GM18870 (cell line): ENCODE results near the gene PTPRG.

ENCODE experiments used
- ATAC-seq: cut with Tn5 transposase; IDR thresholded peaks from one replicate; pipeline ENCODE4 v1.9.1; 2021; ENCODE audit warnings: moderate library complexity; ENCODE audit not compliant: unreplicated experiment

The PTPRG gene

DNA sequence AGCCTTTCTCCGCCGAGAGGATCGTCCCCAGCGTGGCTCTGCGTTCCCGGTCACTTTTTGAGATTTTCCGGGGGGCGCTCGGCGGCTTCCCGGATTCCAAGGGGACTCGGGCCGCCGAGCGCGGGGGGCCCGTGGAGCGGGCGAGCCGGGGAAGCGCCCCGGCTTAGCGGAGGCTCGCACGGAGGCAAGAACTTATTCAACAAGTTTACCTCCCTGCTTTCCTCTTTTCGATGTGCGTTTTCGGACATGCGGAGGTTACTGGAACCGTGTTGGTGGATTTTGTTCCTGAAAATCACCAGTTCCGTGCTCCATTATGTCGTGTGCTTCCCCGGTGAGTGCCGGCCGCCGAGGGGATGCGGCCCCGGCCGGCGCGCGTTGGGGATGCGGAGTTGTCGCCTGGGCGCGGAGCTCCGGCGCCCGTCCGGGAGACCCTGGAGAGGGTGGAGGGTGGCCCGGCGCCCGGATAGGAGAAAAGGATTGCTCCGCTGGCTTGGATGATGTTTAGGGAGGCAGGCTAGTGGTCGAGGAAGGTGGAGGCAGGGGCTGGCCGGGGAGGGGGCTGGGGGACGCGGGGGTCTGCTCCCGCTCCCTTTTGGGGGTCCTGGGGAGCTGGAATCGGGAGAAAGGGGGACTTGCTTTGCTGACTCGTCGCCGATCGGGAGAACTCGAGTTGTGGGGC, 810 bp downstream of the PTPRG start:
- ATAC-seq = no peak

DNA sequence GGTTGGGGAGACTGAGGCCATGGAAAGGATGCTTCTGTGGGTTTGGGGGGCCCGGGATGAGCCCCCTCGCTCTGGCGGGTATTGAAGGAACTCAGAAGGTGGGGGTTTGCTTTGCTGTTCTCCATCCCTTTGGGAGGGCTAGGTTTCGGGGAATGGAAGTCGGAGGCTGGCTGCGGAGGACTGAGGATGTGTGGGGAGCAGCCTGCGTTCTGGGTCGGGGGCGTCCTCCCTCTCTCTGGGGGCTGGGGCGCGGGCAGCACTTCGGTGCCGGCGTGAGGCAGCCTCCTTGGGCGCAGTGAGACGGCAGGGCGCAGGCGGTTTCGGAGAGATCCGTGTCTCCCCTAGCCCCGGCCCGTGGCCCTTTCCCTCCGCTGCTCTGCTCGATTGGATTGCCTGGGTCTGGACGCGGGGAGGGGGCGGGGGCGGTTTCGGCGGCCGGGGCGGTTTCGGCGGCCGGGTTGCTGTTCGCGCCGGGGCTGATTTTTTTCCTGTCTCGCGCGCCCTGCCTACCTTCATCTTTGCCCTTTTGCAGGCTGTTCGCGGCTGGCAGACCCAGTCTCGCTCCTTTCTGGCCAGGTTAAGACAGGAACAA, 1.4 kb downstream of the PTPRG start:
- no peak for ATAC-seq

DNA sequence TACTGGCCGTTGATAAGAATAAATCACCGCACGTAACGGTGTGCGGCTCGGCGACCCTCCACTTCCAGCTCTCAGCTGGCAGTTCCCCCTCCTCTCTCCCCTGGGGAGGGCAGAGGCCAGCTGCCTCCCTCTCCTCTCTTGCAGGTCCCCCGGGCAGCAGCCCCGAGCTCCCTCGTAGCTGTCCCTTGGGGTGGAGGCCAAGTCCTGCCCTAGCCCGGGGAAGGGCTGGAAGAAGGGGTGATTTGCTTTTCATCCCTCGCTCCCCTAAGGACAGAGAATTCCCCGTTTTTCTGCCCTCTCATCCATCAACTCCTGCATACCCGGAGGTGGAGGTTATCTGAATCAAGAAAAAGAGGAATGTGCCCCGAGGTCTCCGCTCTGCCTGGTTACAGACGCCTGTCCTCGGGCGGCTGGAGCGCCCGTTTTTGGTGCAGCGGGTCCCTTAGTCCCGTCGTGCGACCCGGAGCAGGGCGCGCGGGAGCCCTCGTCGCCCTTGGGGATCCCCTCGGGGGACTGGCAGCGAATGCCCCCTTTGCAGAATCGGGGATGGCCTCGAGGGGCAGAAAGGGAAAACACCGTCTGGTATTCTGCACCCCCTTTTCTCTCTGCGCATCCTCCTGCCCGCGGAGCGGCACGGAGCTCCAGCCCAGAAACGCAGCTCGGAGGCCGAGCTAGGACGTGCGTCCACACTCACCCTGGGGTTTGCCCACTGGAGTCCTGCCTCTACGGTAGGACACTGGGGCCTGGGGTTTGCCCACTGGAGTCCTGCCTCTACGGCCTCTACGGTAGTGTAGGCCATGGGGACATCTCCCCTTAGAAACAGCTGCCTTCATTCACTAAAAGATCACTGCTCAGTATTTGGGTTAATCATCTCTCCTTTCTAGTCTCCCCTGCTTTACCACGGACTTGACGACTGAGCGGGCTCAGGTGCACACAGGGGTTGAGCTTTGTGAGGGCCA, 2.2 kb downstream of the PTPRG start:
- ATAC-seq = no peak

DNA sequence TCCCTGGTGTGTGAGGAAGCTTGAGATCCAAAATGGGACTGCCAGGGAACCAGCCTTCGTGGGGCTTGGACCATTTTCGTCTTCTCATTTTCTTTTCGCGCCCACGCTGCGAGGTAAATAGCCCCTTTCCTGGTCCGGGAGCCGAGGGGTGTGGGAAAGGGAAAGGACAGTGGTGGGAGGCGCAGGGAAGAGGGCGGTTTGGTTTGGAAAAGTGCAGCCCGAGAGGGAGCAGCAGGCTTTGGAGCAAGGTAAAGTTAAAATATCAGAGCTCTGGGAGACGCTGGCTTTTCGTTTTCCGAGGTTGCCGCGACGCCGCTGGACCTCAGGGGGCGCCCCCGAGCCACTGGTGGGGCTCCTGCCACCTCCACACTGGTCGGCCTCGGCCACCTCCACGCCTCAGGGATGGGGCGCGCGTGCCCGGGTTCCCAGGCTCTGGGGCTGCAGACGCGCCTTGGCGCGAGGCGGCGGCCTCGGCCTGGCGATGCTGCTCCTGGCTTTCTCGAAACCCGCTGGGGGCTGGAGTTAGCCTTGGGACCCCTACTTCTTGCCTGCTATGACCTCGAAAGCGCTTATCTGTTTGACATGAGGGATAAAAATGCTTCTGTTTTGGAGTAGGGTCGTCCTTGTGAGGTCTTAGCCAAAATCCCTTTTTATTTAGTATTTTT, 3.2 kb downstream of the PTPRG start:
- no peak for ATAC-seq

DNA sequence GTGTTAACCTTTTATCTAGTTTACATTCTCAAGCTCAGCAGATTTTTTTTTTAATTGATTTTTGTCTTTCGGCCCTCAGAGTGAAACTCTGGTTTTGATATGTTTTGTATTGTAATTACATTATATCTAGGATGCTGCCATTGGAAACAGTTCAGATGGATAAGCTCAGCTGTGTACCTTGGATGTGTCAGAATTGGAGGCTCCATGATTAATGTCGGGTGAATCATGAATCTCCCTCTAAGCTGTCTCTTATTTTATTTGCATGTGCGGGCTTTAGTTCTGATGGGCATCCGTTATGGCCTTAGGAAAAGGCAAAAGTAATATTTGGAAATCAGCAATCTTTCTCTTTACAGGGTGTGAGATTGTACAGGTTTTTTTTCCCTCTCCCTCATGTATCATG, 4.2 kb downstream of the PTPRG start:
- ATAC-seq = no peak

DNA sequence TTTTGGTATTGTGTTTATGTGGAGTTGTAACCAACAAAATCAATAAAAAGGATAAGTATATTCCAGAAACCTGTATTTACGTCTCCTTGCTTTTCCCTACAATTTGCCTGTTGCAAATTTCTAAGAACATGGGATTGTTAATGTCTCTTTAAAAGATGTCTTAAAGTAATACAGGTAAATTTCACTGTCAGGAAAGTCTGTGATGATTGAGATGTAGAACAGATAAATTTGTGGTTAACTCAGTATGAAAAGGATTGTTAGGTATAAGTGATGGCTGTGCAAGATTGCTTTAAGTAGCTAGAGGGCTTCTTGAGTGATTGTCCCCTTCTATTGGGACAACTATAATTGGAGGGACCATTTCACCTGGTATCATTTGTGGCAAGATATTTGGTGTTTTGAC, 6.8 kb downstream of the PTPRG start:
- ATAC-seq = no peak

DNA sequence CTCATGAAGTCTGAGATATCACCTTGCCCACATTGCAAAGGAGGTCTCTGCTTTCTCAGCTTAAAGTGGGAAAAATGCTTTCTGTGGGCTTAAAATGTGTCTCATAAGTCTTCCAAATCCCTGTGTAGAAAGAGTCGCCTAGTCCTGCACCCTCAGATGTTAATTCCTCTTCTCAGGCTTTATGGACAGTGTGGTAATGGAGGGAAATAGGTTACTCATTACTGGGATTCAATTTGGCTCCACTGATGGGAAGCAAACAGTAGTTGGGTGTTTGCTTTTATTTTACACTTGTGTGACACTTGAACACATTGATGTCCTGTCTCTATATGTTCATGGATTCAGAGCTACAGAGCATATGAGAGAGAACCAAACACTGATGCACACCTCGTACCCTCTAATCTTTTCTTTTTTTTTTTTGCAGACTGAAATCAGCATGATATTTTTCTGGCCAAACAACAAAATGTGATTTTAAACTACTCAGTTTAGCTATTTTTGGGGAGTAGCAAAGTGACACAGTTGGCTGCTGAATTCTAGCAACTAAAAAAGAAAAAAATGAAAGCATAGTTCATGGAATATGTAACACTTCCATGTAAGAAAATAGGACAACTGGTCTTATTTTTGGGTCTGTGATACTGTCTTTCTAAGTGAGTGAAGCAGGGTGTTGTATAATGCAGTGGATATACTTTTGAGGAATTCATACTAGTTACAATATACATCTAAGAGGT, 8.6 kb downstream of the PTPRG start:
- ATAC-seq = no peak

DNA sequence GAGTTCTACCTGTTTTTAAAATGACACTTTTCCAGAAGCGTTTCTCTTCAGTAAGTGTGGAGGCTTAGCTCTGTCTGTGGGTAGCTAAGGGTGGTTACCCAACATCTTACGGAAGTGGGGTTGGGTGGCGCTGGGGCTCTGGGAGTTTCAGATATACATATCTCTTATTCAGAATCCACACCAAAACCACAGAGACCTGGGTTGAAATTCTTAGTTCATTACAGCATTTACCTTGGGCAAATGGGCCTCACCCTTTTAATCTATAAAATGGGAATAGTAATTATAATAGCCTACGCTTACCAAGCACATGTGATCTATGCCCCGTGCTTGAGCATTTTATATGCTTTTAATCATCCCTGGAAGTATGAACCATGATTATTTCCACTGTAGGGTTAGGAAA, 9.4 kb downstream of the PTPRG start:
- ATAC-seq = no peak

DNA sequence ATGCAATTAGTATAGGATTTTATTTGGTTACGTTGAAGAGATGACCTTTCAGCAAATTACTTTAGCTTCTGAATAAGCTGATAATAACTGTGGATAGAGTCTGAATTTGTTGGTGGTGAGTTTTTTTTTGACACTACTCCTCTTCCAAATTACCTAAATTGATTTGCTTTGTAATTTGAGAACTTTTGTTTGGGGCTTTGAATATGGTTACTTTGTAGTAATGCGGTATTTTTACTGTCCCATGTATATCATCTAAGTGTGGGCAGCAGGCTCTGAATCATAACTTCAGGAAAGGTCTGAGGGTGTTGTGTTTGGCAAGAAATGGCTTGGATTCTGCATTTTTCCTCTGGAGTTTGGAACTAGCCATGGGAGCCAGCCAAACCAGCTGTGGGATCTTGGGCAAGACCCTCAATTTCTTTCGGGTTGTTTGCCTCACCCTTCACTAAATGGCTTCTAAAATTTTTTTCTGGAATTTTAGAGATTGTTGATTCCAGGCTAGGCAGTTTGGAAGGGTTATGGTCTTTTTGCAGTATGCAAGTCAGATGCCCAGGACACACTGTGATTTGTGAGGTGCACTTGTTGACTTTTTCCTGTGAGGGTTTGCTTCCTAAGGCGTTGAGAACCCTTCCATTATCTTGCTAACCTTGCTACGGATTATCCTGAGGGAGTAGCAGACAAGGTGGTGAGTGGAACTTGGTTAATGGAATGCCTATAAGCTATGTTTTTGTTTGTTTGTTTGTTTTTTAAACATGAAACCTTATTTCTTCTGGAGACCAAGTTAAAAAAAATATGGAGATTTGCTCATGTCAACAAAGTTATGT, 10.4 kb downstream of the PTPRG start:
- ATAC-seq = no peak

DNA sequence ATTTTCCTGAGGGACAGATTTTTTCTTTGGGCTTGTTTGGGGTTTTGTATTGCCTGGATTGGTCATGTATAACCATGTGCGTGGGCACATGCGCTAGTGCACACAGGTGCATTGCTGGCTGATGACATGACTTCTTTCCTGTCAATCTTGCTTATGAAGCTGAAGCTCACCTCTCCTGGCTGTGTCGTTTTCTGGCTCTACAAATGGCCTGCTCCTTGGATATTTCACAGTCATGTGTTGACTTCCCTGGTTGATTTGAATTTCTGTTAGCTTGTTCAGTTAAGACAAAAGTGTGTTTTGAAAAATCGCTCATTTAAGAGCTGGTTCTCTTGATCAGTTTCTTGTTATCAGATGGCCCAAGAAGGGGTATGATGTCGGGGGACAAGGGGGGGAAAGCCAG, 11.5 kb downstream of the PTPRG start:
- ATAC-seq = no peak

DNA sequence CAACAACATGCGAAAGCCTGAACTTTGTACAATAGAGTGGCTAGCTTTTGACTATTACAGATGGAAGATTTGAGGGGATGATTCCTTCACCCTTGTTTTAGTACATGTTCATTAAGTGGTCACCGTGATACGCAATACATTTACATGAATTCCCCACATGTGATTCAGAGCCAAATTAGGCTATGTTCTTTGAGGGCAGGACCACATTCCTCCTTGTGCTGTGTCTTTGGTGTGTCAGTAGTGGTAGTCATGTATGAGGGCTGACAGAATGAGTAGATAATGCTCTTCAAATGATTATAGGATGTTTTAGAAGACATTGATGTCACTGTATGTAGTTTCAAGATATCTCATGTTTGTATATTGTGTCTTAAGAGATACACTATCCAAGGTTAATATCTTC, 12.1 kb downstream of the PTPRG start:
- ATAC-seq = no peak

DNA sequence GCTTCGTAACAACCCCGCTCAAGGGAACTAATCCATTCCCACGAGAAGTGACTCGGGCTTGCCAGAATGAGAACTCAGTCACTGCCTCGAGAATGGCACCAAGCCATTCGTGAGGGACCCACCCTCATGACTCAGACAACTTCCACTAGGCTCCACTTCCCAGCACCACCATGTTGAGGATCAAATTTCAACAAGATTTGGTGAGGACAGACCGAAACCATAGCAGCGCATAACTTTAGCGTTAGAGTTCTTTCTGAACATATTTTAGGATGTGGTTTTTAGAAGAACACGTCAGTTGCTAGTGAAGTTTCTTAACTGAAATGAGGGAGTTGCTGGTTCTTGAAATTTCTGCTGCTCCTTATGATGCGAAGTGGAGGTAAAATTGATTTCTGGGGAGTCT, 13.5 kb downstream of the PTPRG start:
- no peak for ATAC-seq

DNA sequence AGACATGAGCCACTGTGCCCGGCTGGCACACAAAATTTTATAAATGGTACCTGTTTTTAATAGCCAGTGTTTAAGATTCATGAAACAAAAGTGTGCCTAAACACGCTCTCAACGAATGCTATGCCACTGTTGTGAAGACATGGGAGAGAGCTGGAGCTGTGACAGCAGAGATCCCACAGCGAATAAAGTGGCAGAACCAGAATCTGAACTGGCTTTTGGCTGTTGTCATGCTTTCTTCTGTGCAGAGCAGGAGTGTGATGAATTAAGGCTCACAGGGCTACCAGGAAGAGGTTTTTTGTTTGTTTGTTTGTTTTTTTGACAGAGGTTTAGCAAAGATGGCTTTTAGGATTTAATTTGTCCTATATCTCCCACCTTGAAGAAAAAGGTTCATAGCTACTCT, 14.5 kb downstream of the PTPRG start:
- no peak for ATAC-seq

DNA sequence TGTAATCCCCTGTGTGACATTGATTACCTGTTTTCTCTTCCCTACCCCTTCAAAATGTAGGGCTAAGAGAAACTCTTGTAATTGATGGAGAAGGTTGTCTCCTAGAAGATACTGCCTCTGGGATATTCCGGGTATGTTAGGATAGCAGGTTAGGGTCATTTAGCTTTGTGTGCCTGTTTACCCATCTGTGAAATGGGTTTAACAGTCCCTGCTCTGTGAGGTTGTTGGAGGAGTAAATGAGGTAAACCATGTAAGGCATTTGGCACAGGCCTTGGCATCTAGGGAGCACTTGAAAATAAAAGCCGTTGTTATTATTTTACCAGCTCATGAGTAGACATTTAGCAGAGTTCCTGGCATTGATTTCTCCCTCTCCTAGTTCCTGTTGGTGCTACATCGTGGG, 16.4 kb downstream of the PTPRG start:
- ATAC-seq = no peak

DNA sequence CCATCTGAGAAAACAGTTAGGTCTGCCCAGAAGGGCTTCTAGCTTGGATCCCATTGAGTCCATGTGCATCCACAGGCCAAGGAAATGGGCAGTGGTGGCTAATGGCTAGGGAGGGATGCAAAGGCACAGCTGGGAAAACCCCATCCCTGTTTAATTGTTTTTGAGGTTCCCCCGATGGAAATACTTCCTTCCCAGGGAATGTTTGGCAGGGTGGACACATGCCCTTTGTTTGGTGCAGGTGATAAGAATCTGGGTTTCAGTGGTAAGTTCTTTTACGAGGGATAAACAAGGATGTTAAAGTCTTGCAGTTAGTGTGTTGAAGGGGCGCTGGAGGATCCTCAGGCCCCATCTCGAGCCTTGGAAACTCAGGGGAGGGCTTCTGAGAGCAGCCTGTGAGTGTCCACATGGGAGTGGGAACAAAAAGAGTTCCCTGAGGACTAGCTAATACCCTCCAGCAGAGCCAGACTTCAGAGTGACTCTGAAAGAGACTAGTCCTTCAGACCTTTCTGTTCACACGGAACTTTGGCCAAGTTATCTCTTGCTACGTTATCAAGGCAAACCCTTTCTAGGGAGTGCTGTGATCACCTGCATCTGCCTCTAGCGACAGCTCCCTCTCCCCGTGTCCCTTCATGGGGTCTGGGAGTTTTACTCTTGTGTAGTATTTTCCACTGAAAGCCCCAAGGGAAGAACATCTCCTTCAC, 17.4 kb downstream of the PTPRG start:
- ATAC-seq = no peak

DNA sequence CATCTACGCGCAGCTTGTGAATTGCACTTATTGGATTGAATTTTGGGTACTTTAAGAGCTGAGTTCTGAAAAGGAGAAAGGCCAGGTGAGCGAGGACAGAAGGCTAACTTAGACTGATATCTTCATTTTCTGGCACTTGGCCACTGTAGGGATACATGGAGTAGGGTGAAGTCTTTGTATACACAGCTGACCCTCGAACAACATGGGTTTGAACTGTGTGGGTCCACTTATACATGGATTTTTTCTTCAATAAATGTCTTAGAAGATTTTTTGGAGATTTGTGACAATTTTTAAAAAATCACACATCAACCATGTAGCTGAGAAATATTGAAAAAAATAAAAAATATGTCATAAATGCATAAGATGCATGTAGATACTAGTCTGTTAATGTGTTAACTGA, 18.3 kb downstream of the PTPRG start:
- no peak for ATAC-seq

DNA sequence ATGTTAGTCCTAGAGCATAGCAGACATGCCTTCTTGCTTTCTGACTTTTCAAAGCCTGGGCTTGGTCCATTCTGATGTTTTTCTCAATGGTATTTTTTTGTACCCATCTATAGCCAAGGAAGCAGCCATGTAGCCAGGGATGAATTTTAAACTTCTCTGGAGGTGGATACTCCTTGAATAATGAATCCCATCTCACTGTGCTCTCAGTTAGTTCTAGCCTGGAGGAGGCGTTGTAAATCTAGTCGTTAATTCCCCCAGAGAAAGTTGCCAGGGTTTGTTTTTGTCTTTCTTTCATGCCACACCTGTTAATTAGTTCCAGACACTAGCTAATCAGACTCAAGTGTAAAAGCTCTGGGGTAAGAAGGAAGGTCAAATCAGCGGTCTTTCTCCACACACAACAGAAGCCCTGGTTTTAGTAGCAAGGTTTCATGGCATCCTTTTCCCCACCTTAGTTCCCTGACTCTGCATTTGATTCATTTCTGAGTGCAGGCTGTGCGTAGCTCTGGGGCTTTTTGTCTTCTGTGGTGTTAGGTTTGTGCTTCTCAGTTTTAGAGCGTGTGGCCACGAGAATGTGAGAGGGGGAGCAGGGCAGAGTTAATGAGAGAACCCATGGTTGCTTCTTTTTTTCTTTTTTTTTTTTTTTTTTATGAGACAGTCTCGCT, 19.7 kb downstream of the PTPRG start:
- ATAC-seq = no peak

DNA sequence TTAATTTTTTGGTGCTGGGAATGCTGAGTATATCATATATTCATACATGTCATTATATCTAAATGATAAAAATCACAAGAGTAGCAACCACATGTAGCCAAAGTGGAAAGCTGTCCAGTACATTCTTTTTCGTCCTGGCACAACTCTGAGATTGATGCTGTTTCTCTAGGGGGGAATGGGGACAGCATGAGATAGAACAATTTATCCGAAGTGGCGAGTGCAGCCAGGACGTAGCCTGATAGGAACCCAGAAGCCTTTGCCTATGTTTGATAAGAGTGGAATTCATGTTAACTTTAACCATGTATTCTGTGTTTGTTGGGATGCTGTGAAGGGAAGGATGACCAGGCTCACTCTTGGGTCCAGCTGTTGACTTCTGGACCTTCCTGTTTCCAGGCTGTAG, 20.9 kb downstream of the PTPRG start:
- ATAC-seq = no peak

DNA sequence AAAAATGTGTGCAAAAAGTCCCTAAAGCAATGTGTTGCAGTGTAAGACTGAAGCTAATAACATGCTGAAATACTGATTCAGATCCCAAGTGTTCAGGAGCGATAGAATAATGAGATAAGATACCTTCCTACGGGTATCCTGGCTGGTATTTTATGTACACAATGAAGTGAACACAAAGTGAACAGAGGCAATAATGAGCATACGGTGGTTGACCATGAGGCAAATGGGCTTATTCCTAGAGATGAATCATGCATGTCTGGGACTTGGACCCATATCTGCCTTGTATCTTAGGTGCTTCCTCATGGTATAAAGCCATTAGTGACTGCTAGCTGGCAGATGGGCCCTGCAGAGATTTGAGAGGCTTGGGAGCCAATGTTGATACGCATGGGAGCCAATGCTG, 21.5 kb downstream of the PTPRG start:
- ATAC-seq = no peak
